Heart left ventricle (tissue), 16 donors: ENCODE results near the gene OS9. TPM values are rescaled to one million over a fixed set of nuclear protein-coding genes. Genes with fewer than 3 reads are reported as not detected.
A peak's percentile ranks its signal among the peaks of the same experiment; 100 is the strongest.

ENCODE experiments used
- ATAC-seq, 4 donors: fragments of 200-7000 bp; cut with Tn5 transposase; one replicate each; pipeline ENCODE4 v1.9.1; 2020 to 2022; ENCODE audit warnings: moderate library complexity in 4 of 4, mild to moderate bottlenecking in 3 of 4, moderate number of reproducible peaks in 1 of 4
- DNase-seq, 5 donors: peaks; one replicate each; pipeline ENCODE4 v3.0.0-alpha.2; 2020
- H3K27ac ChIP-seq, 12 donors: fragments of 200-600 bp; sonication (generic) in 4 of 12; one replicate each; pipeline versions ENCODE4 v1.5.0 to v1.8.0; 2016 to 2022; ENCODE audit warnings: mild to moderate bottlenecking in 2 of 12
- H3K27me3 ChIP-seq, 9 donors: fragments of 200-600 bp; sonication (generic) in 2 of 9; one replicate each; pipeline versions ENCODE4 v1.5.1 to v1.8.0; 2016 to 2022; ENCODE audit warnings: mild to moderate bottlenecking in 3 of 9
- H3K36me3 ChIP-seq, 9 donors: fragments of 200-600 bp; sonication (generic) in 2 of 9; one replicate each; pipeline versions ENCODE4 v1.5.0 to v1.8.0; 2018 to 2022; ENCODE audit warnings: mild to moderate bottlenecking in 2 of 9
- H3K4me1 ChIP-seq, 12 donors: fragments of 200-600 bp; sonication (generic) in 4 of 12; one replicate each; pipeline versions ENCODE4 v1.5.0 to v1.8.0; 2016 to 2022; ENCODE audit warnings: mild to moderate bottlenecking in 3 of 12
- H3K4me3 ChIP-seq, 12 donors: fragments of 200-600 bp; sonication (generic) in 4 of 12; one replicate each; pipeline versions ENCODE4 v1.5.0 to v1.8.0; 2017 to 2022; ENCODE audit warnings: mild to moderate bottlenecking in 9 of 12, moderate library complexity in 4 of 12
- H3K9me3 ChIP-seq, 12 donors: fragments of 200-600 bp; sonication (generic) in 4 of 12; one replicate each; pipeline versions ENCODE4 v1.5.0 to v1.8.0; 2016 to 2022; ENCODE audit warnings: mild to moderate bottlenecking in 1 of 12
- CTCF ChIP-seq, 12 donors: fragments of 200-600 bp; sonication (generic) in 4 of 12; IDR thresholded peaks; one replicate each; pipeline versions ENCODE4 v1.5.0 to v1.8.0; 2018 to 2022; ENCODE audit warnings: antibody characterized with exemption in 12 of 12, mild to moderate bottlenecking in 5 of 12
- POLR2A ChIP-seq, 2 donors: fragments of 450-650 bp; IDR thresholded peaks; one replicate each; pipeline ENCODE4 v1.6.1; 2017; ENCODE audit warnings: antibody characterized with exemption in 2 of 2, mild to moderate bottlenecking in 2 of 2, moderate library complexity in 2 of 2
- WGBS, 4 donors: extraction: QIAGEN DNeasy Blood & Tissue Kit in 2 of 4; methylation state at CpG; one replicate each; pipeline versions ENCODE4 v1.1.5 to v1.1.7; 2013 to 2018; 5-methylcytosine and 5-hydroxymethylcytosine counted together
- intact Hi-C, 10 donors: fragments of 100-400 bp; cut with DNase I; formaldehyde crosslinking; loops; one replicate each; pipeline versions ENCODE4 v1.11.1 to v1.14.2; 2022
- polyA plus RNA-seq, 2 donors: library from polyadenylated mRNA; stranded (reverse); fragments of 200-250 nt; gene quantifications; one replicate each; pipeline ENCODE4 v1.2.3, GENCODE V29; 2013
- total RNA-seq, 9 donors: library from RNA; depleted of rRNA in 2 of 9; stranded (reverse); fragments of >200 nt in 2 of 9; fragmentation: NEBNext Ultra II Directional in 3 of 9; extraction: Animal tissue kit (Norgen Biotek cat#: 25700) in 3 of 9; gene quantifications; one replicate each; pipeline versions ENCODE4 v1.1.0 to v1.2.4, GENCODE V29; 2016 to 2023
- donor health status: ischemic (EF 13 %, LVEDD 7.1; RV severe dilation, severe dysfunction).
- donor health status: healthy with polysubstance abuse.
- donor health status: DM: no; HTN: yes; CAD: no.
- donor health status: DM: no; HTN: no; CAD: no.
- donor health status: ischemic (EF 25% LVEDD 6.9; RV normal size, moderate dysfunction).
- donor health status: ischemic (EF 25% LVEDD 5.7; RV mildly dilated, moderate dysfunction).
- donor health status: healthy.
- donor health status: DM: yes; HTN: yes; CAD: no.
- donor health status: ischemic (EF 35%, LVEDD 5.7; RV mildly dilated, moderate dysfunction).
- donor health status: nonischemic (EF 11% LVEDD 7.7; RV severe dilation, severe dysfunction).
- donor health status: DM: yes; HTN: yes; CAD: no.
- donor health status: PGD.
- donor health status: ischemic (EF 29% LVEDD 5.4; RV normal size, mild dysfunction).
- donor health status: nonischemic (EF 23%, LVEDD 6.1; RV moderate dilation, normal function).

OS9 gene
- total and polyA plus RNA-seq, 11 donors = 89.4 to 196 (median 130) TPM

- Histone ChIP-seq H3K36me3 (peaks cover 0 to 23% (median 15%) of the 10 kb centered on the region in 9 donors), H3K27ac (no peak overlapping the region), H3K27me3 (peaks cover 0 to 17% (median 8%) of the 10 kb centered on the region in 9 donors), H3K4me3 (no peak overlapping the region), H3K9me3 (no peaks in the 10 kb centered on the region), H3K4me1 (peaks cover 0 to 26% (median 15%) of the 10 kb centered on the region in 12 donors)
- ATAC-seq (no peak), DNase-seq (no peak)
- 90 to 94% (median 93%) methylated on average over 15 to 25 of the region's 25 CpGs for WGBS, 4 donors
- TF ChIP-seq CTCF (IDR thresholded peaks at IDR 0.05) (no peak), POLR2A (IDR thresholded peaks at IDR 0.05) (no peak)
- intact Hi-C loops = no loop called here
Observed at GRCh38 chr12:57758552-57759359, 64.8 kb downstream of the OS9 start.

- H3K4me3 ChIP-seq = no peak overlapping the region
- no peaks in the 10 kb centered on the region for H3K9me3 ChIP-seq
- peaks cover 0 to 23% (median 15%) of the 10 kb centered on the region in 9 donors for H3K36me3 ChIP-seq
- 39 to 45% (median 42%) methylated on average over 3 of the region's 3 CpGs for WGBS, 4 donors
- intact Hi-C loops = no loop called here
- H3K27me3 ChIP-seq = peaks cover 5 to 24% (median 14%) of the 10 kb centered on the region in 9 donors
- no peak overlapping the region for H3K27ac ChIP-seq
- ATAC-seq (no peak), DNase-seq (no peak)
- H3K4me1 ChIP-seq = peaks cover 0 to 23% (median 12%) of the 10 kb centered on the region in 12 donors
- TF ChIP-seq POLR2A (IDR thresholded peaks at IDR 0.05) (no peak), CTCF (IDR thresholded peaks at IDR 0.05) (peak in 9 of 12 donors; percentile 8 to 52 (median 37))
Observed at GRCh38 chr12:57759360-57759980, 65.5 kb downstream of the OS9 start.

- Histone ChIP-seq H3K36me3 (peaks cover 0 to 23% (median 15%) of the 10 kb centered on the region in 9 donors), H3K4me3 (no peak overlapping the region), H3K9me3 (no peaks in the 10 kb centered on the region), H3K4me1 (peaks cover 3 to 30% (median 15%) of the 10 kb centered on the region in 12 donors), H3K27ac (no peak overlapping the region), H3K27me3 (peaks cover 9 to 34% (median 24%) of the 10 kb centered on the region in 9 donors)
- DNase-seq (no peak), ATAC-seq (no peak)
- WGBS, 4 donors = 92 to 98% (median 94%) methylated on average over 3 of the region's 3 CpGs
- no peak for TF ChIP-seq CTCF (IDR thresholded peaks at IDR 0.05)
- TF ChIP-seq POLR2A (IDR thresholded peaks at IDR 0.05) = no peak
- intact Hi-C loops = no loop called here
Observed at GRCh38 chr12:57760347-57760982, 66.5 kb downstream of the OS9 start.
